Nephron progenitor cell (in vitro differentiated cells): Measurements from ENCODE around the gene RPL35A.

ENCODE experiments used
- DNase-seq: peaks from one replicate; pipeline ENCODE4 v3.0.0; 2021
- H3K27ac Mint-ChIP-seq: 2 replicates; pipeline ENCODE4 v1.8.0; 2021; ENCODE audit warnings: mild to moderate bottlenecking, moderate library complexity, mixed read lengths
- H3K27me3 Mint-ChIP-seq: 2 replicates; pipeline ENCODE4 v1.8.0; 2021; ENCODE audit warnings: mild to moderate bottlenecking, low read depth, mixed read lengths; ENCODE audit not compliant: poor library complexity
- H3K36me3 Mint-ChIP-seq: 2 replicates; pipeline ENCODE4 v1.8.0; 2021; ENCODE audit warnings: low read depth, mixed read lengths
- H3K4me1 Mint-ChIP-seq: 2 replicates; pipeline ENCODE4 v1.8.0; 2021; ENCODE audit warnings: mixed read lengths
- H3K4me3 Mint-ChIP-seq: 2 replicates; pipeline ENCODE4 v1.8.0; 2021; ENCODE audit warnings: mild to moderate bottlenecking, moderate library complexity, mixed read lengths
- H3K9me3 Mint-ChIP-seq: 2 replicates; pipeline ENCODE4 v1.8.0; 2021; ENCODE audit warnings: mild to moderate bottlenecking, moderate library complexity, mixed read lengths
- CTCF ChIP-seq: fragments of 200-600 bp; sonication (generic); IDR thresholded peaks from 2 replicates; pipeline ENCODE4 v1.5.0; 2021; ENCODE audit warnings: antibody characterized with exemption

The RPL35A gene

GRCh38 chr3:197983076-197983475 lies 33.1 kb downstream of the RPL35A start:
- Mint-ChIP-seq H3K4me3 (no peak overlapping the region), H3K27me3 (no peaks in the 10 kb centered on the region), H3K27ac (no peak overlapping the region), H3K36me3 (peaks cover 7% of the 10 kb centered on the region), H3K9me3 (no peaks in the 10 kb centered on the region), H3K4me1 (no peaks in the 10 kb centered on the region)
- no peak for DNase-seq
- TF ChIP-seq CTCF, result no peak

- H3K27ac Mint-ChIP-seq, result no peak overlapping the region
- H3K36me3 Mint-ChIP-seq, result peaks cover 35% of the 10 kb centered on the region
- no peaks in the 10 kb centered on the region for H3K4me1 Mint-ChIP-seq
- no peaks in the 10 kb centered on the region for H3K9me3 Mint-ChIP-seq
- DNase-seq, result no peak
- no peak overlapping the region for H3K4me3 Mint-ChIP-seq
- no peaks in the 10 kb centered on the region for H3K27me3 Mint-ChIP-seq
- no peak for TF ChIP-seq CTCF
Measured at GRCh38 chr3:197989651-197990050, 39.7 kb downstream of the RPL35A start.

GRCh38 chr3:197994736-197995135 lies 44.7 kb downstream of the RPL35A start:
- H3K4me3 Mint-ChIP-seq, result no peak overlapping the region
- H3K27ac Mint-ChIP-seq, result no peak overlapping the region
- H3K36me3 Mint-ChIP-seq, result peaks cover 40% of the 10 kb centered on the region
- TF ChIP-seq CTCF, result no peak
- no peak for DNase-seq
- no peaks in the 10 kb centered on the region for H3K9me3 Mint-ChIP-seq
- no peaks in the 10 kb centered on the region for H3K4me1 Mint-ChIP-seq
- H3K27me3 Mint-ChIP-seq, result no peaks in the 10 kb centered on the region

GRCh38 chr3:197996855-197997254 lies 46.9 kb downstream of the RPL35A start:
- Mint-ChIP-seq H3K9me3 (no peaks in the 10 kb centered on the region), H3K4me1 (no peaks in the 10 kb centered on the region), H3K27me3 (no peaks in the 10 kb centered on the region), H3K36me3 (peaks cover 28% of the 10 kb centered on the region), H3K27ac (no peak overlapping the region), H3K4me3 (no peak overlapping the region)
- DNase-seq, result no peak
- no peak for TF ChIP-seq CTCF

GRCh38 chr3:197997936-197998335 lies 47.9 kb downstream of the RPL35A start:
- Mint-ChIP-seq H3K27me3 (no peaks in the 10 kb centered on the region), H3K4me3 (no peak overlapping the region), H3K27ac (no peak overlapping the region), H3K4me1 (no peaks in the 10 kb centered on the region), H3K9me3 (no peaks in the 10 kb centered on the region), H3K36me3 (peaks cover 18% of the 10 kb centered on the region)
- TF ChIP-seq CTCF, result no peak
- DNase-seq, result no peak
